ENCODE measurements around the gene RSAD1.
"Not testable (repeated sequence)": the region's sequence is repeated elsewhere in the genome, so short reads cannot be mapped to it uniquely, and the experiment has no call there.

Gene RSAD1

GRCh38 chr17:50469671-50470305 is 8.9 kb upstream of the RSAD1 start:
- no peak for TF ChIP-seq ZFX (IDR thresholded peaks at IDR 0.05; ENCODE audit: borderline replicate concordance)
- TF ChIP-seq, protein P1, sequence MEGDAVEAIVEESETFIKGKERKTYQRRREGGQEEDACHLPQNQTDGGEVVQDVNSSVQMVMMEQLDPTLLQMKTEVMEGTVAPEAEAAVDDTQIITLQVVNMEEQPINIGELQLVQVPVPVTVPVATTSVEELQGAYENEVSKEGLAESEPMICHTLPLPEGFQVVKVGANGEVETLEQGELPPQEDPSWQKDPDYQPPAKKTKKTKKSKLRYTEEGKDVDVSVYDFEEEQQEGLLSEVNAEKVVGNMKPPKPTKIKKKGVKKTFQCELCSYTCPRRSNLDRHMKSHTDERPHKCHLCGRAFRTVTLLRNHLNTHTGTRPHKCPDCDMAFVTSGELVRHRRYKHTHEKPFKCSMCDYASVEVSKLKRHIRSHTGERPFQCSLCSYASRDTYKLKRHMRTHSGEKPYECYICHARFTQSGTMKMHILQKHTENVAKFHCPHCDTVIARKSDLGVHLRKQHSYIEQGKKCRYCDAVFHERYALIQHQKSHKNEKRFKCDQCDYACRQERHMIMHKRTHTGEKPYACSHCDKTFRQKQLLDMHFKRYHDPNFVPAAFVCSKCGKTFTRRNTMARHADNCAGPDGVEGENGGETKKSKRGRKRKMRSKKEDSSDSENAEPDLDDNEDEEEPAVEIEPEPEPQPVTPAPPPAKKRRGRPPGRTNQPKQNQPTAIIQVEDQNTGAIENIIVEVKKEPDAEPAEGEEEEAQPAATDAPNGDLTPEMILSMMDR (IDR thresholded peaks at IDR 0.05), result no peak

GRCh38 chr17:50470426-50470825 is 8.2 kb upstream of the RSAD1 start:
- H3K27ac ChIP-seq, result no peak overlapping the region
- TF ChIP-seq ZFX (IDR thresholded peaks at IDR 0.05; ENCODE audit: borderline replicate concordance), result no peak
- TF ChIP-seq, protein P1 (IDR thresholded peaks at IDR 0.05), result no peak

More at GRCh38 chr17:50469671-50470305, 8.9 kb upstream of the RSAD1 start:
- H3K27ac ChIP-seq, result no peak overlapping the region

DNA sequence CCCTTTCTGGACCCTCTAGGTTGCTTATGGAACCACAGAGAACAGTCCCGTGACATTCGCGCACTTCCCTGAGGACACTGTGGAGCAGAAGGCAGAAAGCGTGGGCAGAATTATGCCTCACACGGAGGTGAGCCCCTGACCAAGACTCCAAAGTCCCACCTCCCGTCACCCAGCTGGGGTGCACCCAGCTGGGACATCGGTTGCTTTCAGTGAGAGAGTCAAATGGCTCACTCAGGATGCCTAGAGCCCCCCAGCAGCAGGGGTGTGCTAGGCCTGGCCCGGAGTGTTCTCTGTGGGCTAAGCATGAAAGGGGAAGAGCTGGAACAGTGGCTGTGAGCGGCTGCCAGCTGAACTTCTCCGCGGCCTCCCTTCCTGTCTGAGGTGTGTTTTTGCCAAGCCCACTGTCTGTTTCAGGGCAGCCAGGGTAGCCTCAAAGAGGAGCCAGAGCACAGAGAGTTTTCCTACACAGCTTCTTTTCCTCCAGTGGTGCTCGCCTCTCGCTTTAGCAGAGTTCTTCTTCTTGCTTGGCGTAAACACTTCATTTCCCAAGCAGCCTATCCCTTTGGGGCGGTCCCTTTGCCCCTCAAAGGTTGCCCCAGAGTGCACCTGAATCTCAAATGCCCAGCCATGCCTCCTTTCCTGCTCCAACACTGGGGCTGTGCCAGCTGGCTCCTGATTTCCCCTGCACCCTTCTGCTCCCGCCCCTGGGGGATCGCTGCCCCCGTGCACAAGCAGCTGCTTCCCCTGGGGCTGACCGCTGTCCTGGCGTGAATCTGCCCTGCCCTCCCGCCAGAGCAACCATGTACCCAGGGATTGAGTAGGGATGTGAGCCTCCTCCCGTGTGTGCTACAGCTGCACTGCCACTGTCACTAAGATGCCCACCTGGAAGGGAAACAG is 7.4 kb upstream of the RSAD1 start:
- TF ChIP-seq ZFX (IDR thresholded peaks at IDR 0.05; ENCODE audit: borderline replicate concordance), result no peak
- TF ChIP-seq, protein P1 (IDR thresholded peaks at IDR 0.05), result no peak
- H3K27ac ChIP-seq, result no peak overlapping the region

DNA sequence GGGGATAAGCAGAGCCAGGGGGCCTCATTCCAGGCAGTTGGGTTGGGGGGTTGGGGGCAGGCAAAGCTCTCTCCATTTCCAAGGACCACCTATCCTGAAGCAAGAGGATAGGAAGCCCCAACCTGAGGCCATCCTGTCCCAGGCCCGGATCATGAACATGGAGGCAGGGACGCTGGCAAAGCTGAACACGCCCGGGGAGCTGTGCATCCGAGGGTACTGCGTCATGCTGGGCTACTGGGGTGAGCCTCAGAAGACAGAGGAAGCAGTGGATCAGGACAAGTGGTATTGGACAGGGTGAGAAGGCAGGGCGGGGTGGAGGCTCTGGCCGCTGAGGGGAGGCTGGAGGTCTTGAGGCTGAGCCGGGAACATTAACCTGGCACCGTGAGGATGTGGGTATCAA is 6.4 kb upstream of the RSAD1 start:
- no peak overlapping the region for H3K27ac ChIP-seq
- TF ChIP-seq, protein P1 (IDR thresholded peaks at IDR 0.05), result no peak
- no peak for TF ChIP-seq ZFX (IDR thresholded peaks at IDR 0.05; ENCODE audit: borderline replicate concordance)

- TF ChIP-seq, protein P1 (IDR thresholded peaks at IDR 0.05), result peak; percentile 72
Observed at GRCh38 chr17:50472761-50473161, 5.9 kb upstream of the RSAD1 start.

GRCh38 chr17:50473901-50474300 is 4.8 kb upstream of the RSAD1 start:
- H3K27ac ChIP-seq, result no peak overlapping the region
- no peak for TF ChIP-seq ZFX (IDR thresholded peaks at IDR 0.05; ENCODE audit: borderline replicate concordance)
- TF ChIP-seq, protein P1 (IDR thresholded peaks at IDR 0.05), result no peak

More at GRCh38 chr17:50472761-50473161, 5.9 kb upstream of the RSAD1 start:
- H3K27ac ChIP-seq, result not testable (repeated sequence)

- H3K27ac ChIP-seq, result no peak overlapping the region
- no peak for TF ChIP-seq ZFX (IDR thresholded peaks at IDR 0.05; ENCODE audit: borderline replicate concordance)
- TF ChIP-seq, protein P1 (IDR thresholded peaks at IDR 0.05), result no peak
Observed at GRCh38 chr17:50474523-50474922, 4.1 kb upstream of the RSAD1 start.
